H1 (cell line): ENCODE measurements around the gene REPIN1. TPM values are rescaled to one million over a fixed set of nuclear protein-coding genes. Genes with fewer than 3 reads are reported as not detected.

ENCODE experiments used
- BCL11A ChIP-seq, 2 experiments: IDR thresholded peaks; one replicate each; pipeline ENCODE4 v1.6.1; 2011; ENCODE audit warnings: low read depth in 2 of 2, low read length in 2 of 2, mild to moderate bottlenecking in 2 of 2
- CHD7 ChIP-seq: fragments of 300-600 bp; sonication (generic); IDR thresholded peaks from 2 replicates; pipeline ENCODE4 v1.7.1; 2012; ENCODE audit warnings: low read length, moderate library complexity, mild to moderate bottlenecking, inconsistent platforms; ENCODE audit not compliant: insufficient replicate concordance
- CREB1 ChIP-seq: IDR thresholded peaks from 2 replicates; pipeline ENCODE4 v1.6.1; 2012; ENCODE audit warnings: inconsistent platforms
- EGR1 ChIP-seq: IDR thresholded peaks from 2 replicates; pipeline ENCODE4 v1.6.1; 2011; ENCODE audit warnings: low read depth, low read length, borderline replicate concordance
- EP300 ChIP-seq, 2 experiments: IDR thresholded peaks; 1 replicate in 1 of 2; 2 replicates in 1 of 2; pipeline ENCODE4 v1.6.1; 2011 to 2012; ENCODE audit warnings: low read depth in 2 of 2, low read length in 2 of 2, mild to moderate bottlenecking in 2 of 2, borderline replicate concordance in 1 of 2, inconsistent platforms in 1 of 2, moderate library complexity in 1 of 2
- HDAC2 ChIP-seq, 2 experiments: fragments of 300-600 bp in 1 of 2; sonication (generic) in 1 of 2; IDR thresholded peaks; 2 replicates each; pipeline ENCODE4 v1.6.1; 2011 to 2012; ENCODE audit warnings: low read depth in 2 of 2, low read length in 2 of 2, mild to moderate bottlenecking in 2 of 2, moderate library complexity in 2 of 2, borderline replicate concordance in 1 of 2, inconsistent platforms in 1 of 2
- HDAC6 ChIP-seq: IDR thresholded peaks from one replicate; pipeline ENCODE4 v1.7.1; 2012; ENCODE audit warnings: low read depth, mild to moderate bottlenecking, inconsistent platforms, low read length, moderate library complexity
- KDM4A ChIP-seq: IDR thresholded peaks from one replicate; pipeline ENCODE4 v1.7.1; 2012; ENCODE audit warnings: low read depth, mild to moderate bottlenecking, moderate library complexity, low read length, inconsistent platforms; ENCODE audit not compliant: severe bottlenecking
- SUZ12 ChIP-seq: fragments of 200-600 bp; sonication (generic); IDR thresholded peaks from 2 replicates; pipeline ENCODE4 v1.6.1; 2012; ENCODE audit warnings: mild to moderate bottlenecking, inconsistent platforms, low read length, moderate library complexity, mixed read lengths
- polyA plus RNA-seq, 7 experiments: library from polyadenylated mRNA; depleted of rRNA in 3 of 7; stranded (reverse) in 5 of 7; unstranded in 2 of 7; fragments of >200 nt in 5 of 7; fragments of 200-250 nt in 2 of 7; gene quantifications; 1 replicate in 5 of 7; 2 replicates in 1 of 7; 4 replicates in 1 of 7; pipeline versions ENCODE4 v1.2.1 to v1.2.3, GENCODE V29; 2011 to 2013; ENCODE audit warnings: missing spikeins in 2 of 7, mixed read lengths in 2 of 7
- total RNA-seq: library from RNA; stranded (reverse); fragmentation: NEBNext Ultra II Directional; extraction: Animal tissue kit (Norgen Biotek cat#: 25700); gene quantifications from 2 replicates; pipeline ENCODE4 v1.2.1, GENCODE V29; 2021

The REPIN1 gene
- total and polyA plus RNA-seq, 2 of the 8 experiments (the other 6 are each of a cell fraction or from before 2014, with no cell fraction given), result 98.6 to 125 TPM

- TF ChIP-seq CHD7 (no peak), CREB1 (no peak), KDM4A (peak; percentile 42), HDAC6 (no peak), HDAC2 (IDR thresholded peaks at IDR 0.05; ENCODE audit: borderline replicate concordance in 1 of 2, low read depth in 2 of 2, low read length in 2 of 2) (no peak), SUZ12 (no peak), EP300 (IDR thresholded peaks at IDR 0.05; ENCODE audit: borderline replicate concordance in 1 of 2, low read depth in 2 of 2, low read length in 2 of 2) (no peak), EGR1 (no peak), BCL11A (IDR thresholded peaks at IDR 0.05; ENCODE audit: low read depth in 2 of 2, low read length in 2 of 2) (no peak)
Observed at GRCh38 chr7:150341263-150342120, 27.1 kb upstream of the REPIN1 start, which contains the start of gene RARRES2 (continued).
